BJ (cell line): Measurements from ENCODE around the gene SAG. TPM values are rescaled to one million over a fixed set of nuclear protein-coding genes. Genes with fewer than 3 reads are reported as not detected.

ENCODE experiments used
- CTCF ChIA-PET: fragments of 350-600 bp; formaldehyde crosslinking; extraction: SDS; loops from one replicate; lab custom pipeline; 2021; ENCODE audit warnings: antibody characterized with exemption, inconsistent platforms; lab: Yijun Ruan, JAX
- POLR2A ChIA-PET: fragments of 300-600 bp; sonication (Branson Sonifier 250); formaldehyde crosslinking; extraction: SDS; loops from one replicate; lab custom pipeline; 2021; ENCODE audit warnings: antibody characterized with exemption; lab: Charles Lee
- DNase-seq: peaks from one replicate; pipeline ENCODE4 v3.0.0-alpha.2; 2011; ENCODE audit warnings: low read depth
- H3K27me3 ChIP-seq: 2 replicates; pipeline ENCODE4 v1.6.0; 2011; ENCODE audit warnings: low read length; ENCODE audit not compliant: control insufficient read depth, insufficient read depth
- H3K36me3 ChIP-seq: 2 replicates; pipeline ENCODE4 v1.5.1; 2011; ENCODE audit warnings: low read length; ENCODE audit not compliant: control insufficient read depth, insufficient read depth
- H3K4me3 ChIP-seq: 2 replicates; pipeline ENCODE4 v1.5.1; 2011; ENCODE audit warnings: low read depth, mild to moderate bottlenecking, control low read depth, low read length
- CTCF ChIP-seq: IDR thresholded peaks from 2 replicates; pipeline ENCODE4 v1.5.1; 2011; ENCODE audit warnings: low read depth, mild to moderate bottlenecking, control low read depth, inconsistent platforms, low read length, moderate library complexity; ENCODE audit not compliant: insufficient read depth
- polyA plus RNA-seq: library from polyadenylated mRNA; depleted of rRNA; stranded (reverse); fragments of >200 nt; gene quantifications from 2 replicates; pipeline ENCODE4 v1.2.3, GENCODE V29; 2011

Gene SAG
- polyA plus RNA-seq, 1 experiment: not detected

- Histone ChIP-seq H3K27me3 (no peaks in the 10 kb centered on the region), H3K4me3 (no peak overlapping the region), H3K36me3 (no peaks in the 10 kb centered on the region)
- CTCF ChIA-PET: no interaction called here
- POLR2A ChIA-PET: interaction anchor here (0.6 kb wide), 1 partner anchor 9 kb away, joined by 3 read pairs; no protein-coding TSS in a partner anchor
- no peak for DNase-seq
- no peak for TF ChIP-seq CTCF
Measured at GRCh38 chr2:233303252-233303651, 4.4 kb upstream of the SAG start.

- Histone ChIP-seq H3K36me3 (no peaks in the 10 kb centered on the region), H3K27me3 (peaks cover 3% of the 10 kb centered on the region; the same call in 1 of the 2 replicates), H3K4me3 (no peak overlapping the region)
- TF ChIP-seq CTCF: no peak
- no peak for DNase-seq
- ChIA-PET POLR2A (no interaction called here), CTCF (no interaction called here)
Measured at GRCh38 chr2:233311241-233311926, 3.8 kb downstream of the SAG start.

GRCh38 chr2:233312874-233313273 lies 5.3 kb downstream of the SAG start:
- H3K27me3 ChIP-seq: peaks cover 3% of the 10 kb centered on the region; the same call in 1 of the 2 replicates
- no peaks in the 10 kb centered on the region for H3K36me3 ChIP-seq
- ChIA-PET CTCF (no interaction called here), POLR2A (no interaction called here)
- DNase-seq: no peak
- H3K4me3 ChIP-seq: no peak overlapping the region
- no peak for TF ChIP-seq CTCF

- H3K36me3 ChIP-seq: no peaks in the 10 kb centered on the region
- no peak for TF ChIP-seq CTCF
- no peak for DNase-seq
- H3K4me3 ChIP-seq: no peak overlapping the region
- CTCF ChIA-PET: interaction anchor here (0.7 kb wide), 1 partner anchor 57 kb away, joined by 3 read pairs; no protein-coding TSS in a partner anchor
- POLR2A ChIA-PET: no interaction called here
- peaks cover 10% of the 10 kb centered on the region for H3K27me3 ChIP-seq
Measured at GRCh38 chr2:233314180-233314925, 6.7 kb downstream of the SAG start.

GRCh38 chr2:233317196-233317943 lies 9.8 kb downstream of the SAG start:
- Histone ChIP-seq H3K27me3 (peaks cover 22% of the 10 kb centered on the region), H3K36me3 (no peaks in the 10 kb centered on the region), H3K4me3 (no peak overlapping the region)
- POLR2A ChIA-PET: no interaction called here
- CTCF ChIA-PET: interaction anchor here (1.2 kb wide), 1 partner anchor 11 kb away, joined by 3 read pairs; no protein-coding TSS in a partner anchor
- TF ChIP-seq CTCF: no peak
- no peak for DNase-seq
